Measurements from ENCODE around the gene ATP6AP1.

DNA sequence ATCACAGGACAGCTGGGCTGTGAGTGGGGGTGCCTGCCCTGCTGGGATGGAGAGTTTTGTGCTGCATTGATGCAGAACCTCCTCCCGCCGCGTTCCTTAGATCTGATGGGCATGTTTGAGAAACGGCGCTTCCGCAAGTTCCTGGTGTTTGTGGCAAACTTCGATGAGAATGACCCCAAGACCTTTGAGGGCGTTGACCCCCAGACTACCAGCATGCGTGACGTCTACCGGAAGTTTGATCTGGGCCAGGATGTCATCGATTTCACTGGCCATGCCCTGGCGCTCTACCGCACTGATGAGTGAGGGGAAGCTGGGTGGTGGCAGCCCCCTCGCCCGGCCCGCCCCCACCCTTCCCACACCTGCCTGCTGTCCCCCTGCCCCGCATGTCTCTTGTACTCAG lies 11.4 kb downstream of the ATP6AP1 start:
- TF ChIP-seq, protein P1, sequence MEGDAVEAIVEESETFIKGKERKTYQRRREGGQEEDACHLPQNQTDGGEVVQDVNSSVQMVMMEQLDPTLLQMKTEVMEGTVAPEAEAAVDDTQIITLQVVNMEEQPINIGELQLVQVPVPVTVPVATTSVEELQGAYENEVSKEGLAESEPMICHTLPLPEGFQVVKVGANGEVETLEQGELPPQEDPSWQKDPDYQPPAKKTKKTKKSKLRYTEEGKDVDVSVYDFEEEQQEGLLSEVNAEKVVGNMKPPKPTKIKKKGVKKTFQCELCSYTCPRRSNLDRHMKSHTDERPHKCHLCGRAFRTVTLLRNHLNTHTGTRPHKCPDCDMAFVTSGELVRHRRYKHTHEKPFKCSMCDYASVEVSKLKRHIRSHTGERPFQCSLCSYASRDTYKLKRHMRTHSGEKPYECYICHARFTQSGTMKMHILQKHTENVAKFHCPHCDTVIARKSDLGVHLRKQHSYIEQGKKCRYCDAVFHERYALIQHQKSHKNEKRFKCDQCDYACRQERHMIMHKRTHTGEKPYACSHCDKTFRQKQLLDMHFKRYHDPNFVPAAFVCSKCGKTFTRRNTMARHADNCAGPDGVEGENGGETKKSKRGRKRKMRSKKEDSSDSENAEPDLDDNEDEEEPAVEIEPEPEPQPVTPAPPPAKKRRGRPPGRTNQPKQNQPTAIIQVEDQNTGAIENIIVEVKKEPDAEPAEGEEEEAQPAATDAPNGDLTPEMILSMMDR (IDR thresholded peaks at IDR 0.05; ENCODE audit: insufficient read depth, low read length, poor library complexity, severe bottlenecking): no peak
- no peak for TF ChIP-seq EZH2phosphoT487 (conservative IDR thresholded peaks at IDR 0.05; ENCODE audit: low read length)
